CD4-positive, alpha-beta memory T cell (primary cell): ENCODE data around the gene SETX. TPM values are rescaled to one million over a fixed set of nuclear protein-coding genes. Genes with fewer than 3 reads are reported as not detected.
"Not testable (repeated sequence)": the region's sequence is repeated elsewhere in the genome, so short reads cannot be mapped to it uniquely, and the experiment has no call there.

Experiments
- CTCF ChIA-PET: fragments of 350-600 bp; sonication (Branson Sonifier 250); formaldehyde crosslinking; loops from one replicate; lab custom pipeline; 2021; ENCODE audit warnings: inconsistent platforms; ENCODE audit not compliant: partially characterized antibody; lab: Charles Lee
- POLR2A ChIA-PET: fragments of 350-600 bp; sonication (Branson Sonifier 250); formaldehyde crosslinking; loops from one replicate; lab custom pipeline; 2021; ENCODE audit not compliant: partially characterized antibody; lab: Charles Lee
- DNase-seq, 5 donors: peaks; one replicate each; pipeline versions ENCODE4 v3.0.0 to v3.0.0-alpha.2; 2020 to 2022; ENCODE audit warnings: mixed read lengths in 1 of 5
- H3K27ac ChIP-seq: one replicate; pipeline ENCODE4 v1.7.0; 2013; ENCODE audit warnings: low read depth, low read length
- H3K27me3 ChIP-seq: 2 replicates; pipeline ENCODE4 v1.7.0; 2013; ENCODE audit warnings: mild to moderate bottlenecking, low read length, moderate library complexity; ENCODE audit not compliant: insufficient read depth
- H3K36me3 ChIP-seq: 2 replicates; pipeline ENCODE4 v1.7.0; 2013; ENCODE audit warnings: mild to moderate bottlenecking, low read length, moderate library complexity; ENCODE audit not compliant: insufficient read depth
- H3K4me1 ChIP-seq: 2 replicates; pipeline ENCODE4 v1.7.0; 2013; ENCODE audit warnings: mild to moderate bottlenecking, low read length, moderate library complexity; ENCODE audit not compliant: insufficient read depth
- H3K4me3 ChIP-seq, 2 donors: one replicate each; pipeline ENCODE4 v1.7.0; 2013; ENCODE audit warnings: low read length in 2 of 2, mild to moderate bottlenecking in 1 of 2
- H3K9me3 ChIP-seq, 2 donors: one replicate each; pipeline ENCODE4 v1.7.0; 2013; ENCODE audit warnings: low read length in 2 of 2, control low read depth in 1 of 2; ENCODE audit not compliant: control insufficient read depth in 1 of 2
- H3K27ac Mint-ChIP-seq, 7 donors: one replicate each; pipeline ENCODE4 v1.8.0; 2020 to 2021; ENCODE audit warnings: mixed read lengths in 7 of 7, mild to moderate bottlenecking in 6 of 7, inconsistent platforms in 3 of 7, moderate library complexity in 3 of 7
- H3K27me3 Mint-ChIP-seq, 2 donors: one replicate each; pipeline ENCODE4 v1.8.0; 2020 to 2021; ENCODE audit warnings: mixed read lengths in 2 of 2
- H3K36me3 Mint-ChIP-seq, 2 donors: one replicate each; pipeline ENCODE4 v1.8.0; 2020 to 2021; ENCODE audit warnings: mixed read lengths in 2 of 2, inconsistent platforms in 1 of 2, mild to moderate bottlenecking in 1 of 2
- H3K4me1 Mint-ChIP-seq, 4 donors: one replicate each; pipeline ENCODE4 v1.8.0; 2020 to 2021; ENCODE audit warnings: mixed read lengths in 4 of 4, mild to moderate bottlenecking in 1 of 4
- H3K4me3 Mint-ChIP-seq, 8 donors: one replicate each; pipeline ENCODE4 v1.8.0; 2020 to 2021; ENCODE audit warnings: mixed read lengths in 8 of 8, mild to moderate bottlenecking in 7 of 8, moderate library complexity in 6 of 8, inconsistent platforms in 3 of 8
- H3K9me3 Mint-ChIP-seq, 8 donors: one replicate each; pipeline ENCODE4 v1.8.0; 2020 to 2021; ENCODE audit warnings: mixed read lengths in 8 of 8, mild to moderate bottlenecking in 5 of 8, inconsistent platforms in 3 of 8, moderate library complexity in 1 of 8
- intact Hi-C: fragments of 100-400 bp; cut with micrococcal nuclease; formaldehyde crosslinking; loops from one replicate; pipeline ENCODE4 v1.15.1; 2023
- polyA plus RNA-seq, 2 donors: library from polyadenylated mRNA; unstranded; fragments of 300-500 nt; fragmentation: Illumina TruSeq; gene quantifications; one replicate each; pipeline ENCODE4 v1.2.3, GENCODE V29; 2021
- total RNA-seq, 2 experiments: library from RNA; stranded (reverse); gene quantifications; one replicate each; pipeline ENCODE4 v1.2.3, GENCODE V29; 2021

The SETX gene
- total and polyA plus RNA-seq, 4 experiments from 2014 or later = 10.1 to 94.3 (median 65.3) TPM

GRCh38 chr9:132384376-132384775, 29.6 kb upstream of the SETX start:
- POLR2A ChIA-PET = interaction anchor here (0.6 to 1.2 kb wide), 2 partner anchors 10 to 29 kb away, joined by 3 to 4 read pairs; partner anchors contain the start of gene SETX
- CTCF ChIA-PET = interaction anchor here (0.6 kb wide), 1 partner anchor 31 kb away, joined by 3 read pairs; no protein-coding TSS in a partner anchor
- Histone ChIP-seq H3K27ac (no peak overlapping the region), H3K9me3 (no peaks in the 10 kb centered on the region), H3K36me3 (peaks cover 52% of the 10 kb centered on the region), H3K27me3 (no peaks in the 10 kb centered on the region), H3K4me1 (no peaks in the 10 kb centered on the region), H3K4me3 (no peak overlapping the region)
- Mint-ChIP-seq H3K9me3 (no peaks in the 10 kb centered on the region), H3K4me3 (no peak overlapping the region), H3K36me3 (peaks cover 40 to 70% of the 10 kb centered on the region in 2 donors), H3K27ac (peak overlapping the region in 4 of 7 donors; percentile 1 to 80 (median 17)), H3K27me3 (no peaks in the 10 kb centered on the region), H3K4me1 (peaks cover 11 to 15% (median 12%) of the 10 kb centered on the region in 4 donors)
- intact Hi-C loops = no loop called here
- no peak for DNase-seq

DNA sequence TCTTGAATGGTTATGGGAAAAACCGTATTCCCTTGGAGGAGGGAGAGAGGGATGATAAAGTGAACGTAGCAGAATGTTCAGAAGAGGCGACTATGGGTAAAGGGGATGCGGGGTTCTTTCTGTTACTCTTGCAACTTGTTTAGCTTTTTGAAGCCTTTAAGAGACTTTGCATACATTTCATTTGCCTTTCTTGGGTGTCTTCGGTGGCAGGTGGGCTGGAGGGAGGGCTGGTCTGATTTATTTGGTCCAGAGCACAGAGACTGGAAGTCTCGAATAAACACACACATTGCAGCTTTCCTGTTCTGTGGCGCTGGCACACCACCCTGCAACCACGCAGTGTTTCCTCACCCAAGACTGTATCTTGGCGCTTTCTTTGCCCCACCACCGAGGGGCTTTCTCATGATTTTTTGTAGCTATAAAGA, 28.7 kb upstream of the SETX start:
- DNase-seq = no peak
- Mint-ChIP-seq H3K9me3 (no peaks in the 10 kb centered on the region), H3K4me3 (no peak overlapping the region), H3K27me3 (no peaks in the 10 kb centered on the region), H3K4me1 (peaks cover 11 to 15% (median 12%) of the 10 kb centered on the region in 4 donors), H3K36me3 (peaks cover 33 to 62% of the 10 kb centered on the region in 2 donors), H3K27ac (peak overlapping the region in 5 of 7 donors; percentile 3 to 84 (median 61))
- ChIA-PET CTCF (no interaction called here), POLR2A (interaction anchor here (0.6 to 1.2 kb wide), 2 partner anchors 9 to 28 kb away, joined by 3 to 4 read pairs; partner anchors contain the start of gene SETX)
- Histone ChIP-seq H3K27ac (no peak overlapping the region), H3K4me1 (no peaks in the 10 kb centered on the region), H3K9me3 (no peaks in the 10 kb centered on the region), H3K27me3 (no peaks in the 10 kb centered on the region), H3K4me3 (no peak overlapping the region), H3K36me3 (peaks cover 50% of the 10 kb centered on the region)
- intact Hi-C loops = no loop called here

- DNase-seq = no peak
- POLR2A ChIA-PET = no interaction called here
- peaks cover 24 to 51% of the 10 kb centered on the region in 2 donors for H3K36me3 Mint-ChIP-seq
These were observed 27.3 kb upstream of the SETX start for GRCh38 chr9:132381966-132382541.

DNA sequence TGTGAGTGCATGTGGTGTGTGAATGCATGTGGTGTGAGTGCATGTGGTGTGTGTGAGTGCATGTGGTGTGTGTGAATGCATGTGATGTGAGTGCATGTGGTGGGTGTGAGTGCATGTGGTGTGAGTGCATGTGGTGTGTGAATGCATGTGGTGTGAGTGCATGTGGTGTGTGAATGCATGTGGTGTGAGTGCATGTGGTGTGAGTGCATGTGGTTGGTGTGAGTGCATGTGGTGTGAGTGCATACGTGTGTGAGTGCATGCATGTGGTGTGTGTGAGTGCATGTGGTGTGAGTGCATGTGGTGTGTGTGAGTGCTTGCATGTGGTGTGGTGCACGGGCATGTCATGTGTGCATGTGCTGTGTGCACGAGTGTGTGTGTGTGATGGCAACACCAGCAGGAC, 23.6 kb upstream of the SETX start:
- Mint-ChIP-seq H3K4me1 (peaks cover 3 to 11% (median 10%) of the 10 kb centered on the region in 4 donors), H3K36me3 (peaks cover 19 to 31% of the 10 kb centered on the region in 2 donors)
- H3K4me1 ChIP-seq, H3K9me3 Mint-ChIP-seq, H3K4me3 ChIP-seq, CTCF ChIA-PET, H3K4me3 Mint-ChIP-seq, H3K27me3 ChIP-seq, H3K9me3 ChIP-seq, H3K27ac ChIP-seq, intact Hi-C loops, POLR2A ChIA-PET, H3K27me3 Mint-ChIP-seq, DNase-seq, H3K27ac Mint-ChIP-seq: not testable (repeated sequence)
- H3K36me3 ChIP-seq = peaks cover 51% of the 10 kb centered on the region

More at GRCh38 chr9:132381966-132382541, 27.3 kb upstream of the SETX start:
- Histone ChIP-seq H3K27ac (no peak overlapping the region), H3K9me3 (no peaks in the 10 kb centered on the region), H3K27me3 (no peaks in the 10 kb centered on the region), H3K4me3 (no peak overlapping the region), H3K4me1 (no peaks in the 10 kb centered on the region), H3K36me3 (peaks cover 51% of the 10 kb centered on the region)
- peaks cover 11 to 15% (median 12%) of the 10 kb centered on the region in 4 donors for H3K4me1 Mint-ChIP-seq
- peak overlapping the region in 1 of 8 donors; percentile 20 for H3K4me3 Mint-ChIP-seq
- peak overlapping the region in 5 of 7 donors; percentile 29 to 80 (median 57) for H3K27ac Mint-ChIP-seq
- H3K27me3 Mint-ChIP-seq = no peaks in the 10 kb centered on the region
- no peaks in the 10 kb centered on the region for H3K9me3 Mint-ChIP-seq
- CTCF ChIA-PET = no interaction called here
- intact Hi-C loops = no loop called here

DNA sequence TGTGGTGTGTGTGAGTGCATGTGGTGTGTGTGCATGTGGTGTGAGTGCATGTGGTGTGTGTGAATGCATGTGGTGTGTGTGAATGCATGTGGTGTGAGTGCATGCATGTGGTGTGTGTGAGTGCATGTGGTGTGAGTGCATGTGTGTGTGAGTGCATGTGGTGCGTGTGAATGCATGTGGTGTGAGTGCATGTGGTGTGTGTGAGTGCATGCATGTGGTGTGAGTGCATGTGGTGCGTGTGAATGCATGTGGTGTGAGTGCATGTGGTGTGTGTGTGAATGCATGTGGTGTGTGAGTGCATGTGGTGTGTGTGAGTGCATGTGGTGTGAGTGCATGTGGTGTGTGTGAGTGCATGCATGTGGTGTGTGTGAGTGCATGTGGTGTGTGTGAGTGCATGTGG, 23.0 kb upstream of the SETX start:
- H3K36me3 ChIP-seq = peaks cover 51% of the 10 kb centered on the region
- POLR2A ChIA-PET, H3K27me3 ChIP-seq, DNase-seq, H3K9me3 Mint-ChIP-seq, H3K27ac Mint-ChIP-seq, H3K27me3 Mint-ChIP-seq, H3K4me1 ChIP-seq, H3K4me3 ChIP-seq, intact Hi-C loops, H3K9me3 ChIP-seq, H3K4me3 Mint-ChIP-seq, CTCF ChIA-PET, H3K27ac ChIP-seq: not testable (repeated sequence)
- H3K36me3 Mint-ChIP-seq = peaks cover 19 to 26% of the 10 kb centered on the region in 2 donors
- peaks cover 5 to 13% (median 9%) of the 10 kb centered on the region in 4 donors for H3K4me1 Mint-ChIP-seq

DNA sequence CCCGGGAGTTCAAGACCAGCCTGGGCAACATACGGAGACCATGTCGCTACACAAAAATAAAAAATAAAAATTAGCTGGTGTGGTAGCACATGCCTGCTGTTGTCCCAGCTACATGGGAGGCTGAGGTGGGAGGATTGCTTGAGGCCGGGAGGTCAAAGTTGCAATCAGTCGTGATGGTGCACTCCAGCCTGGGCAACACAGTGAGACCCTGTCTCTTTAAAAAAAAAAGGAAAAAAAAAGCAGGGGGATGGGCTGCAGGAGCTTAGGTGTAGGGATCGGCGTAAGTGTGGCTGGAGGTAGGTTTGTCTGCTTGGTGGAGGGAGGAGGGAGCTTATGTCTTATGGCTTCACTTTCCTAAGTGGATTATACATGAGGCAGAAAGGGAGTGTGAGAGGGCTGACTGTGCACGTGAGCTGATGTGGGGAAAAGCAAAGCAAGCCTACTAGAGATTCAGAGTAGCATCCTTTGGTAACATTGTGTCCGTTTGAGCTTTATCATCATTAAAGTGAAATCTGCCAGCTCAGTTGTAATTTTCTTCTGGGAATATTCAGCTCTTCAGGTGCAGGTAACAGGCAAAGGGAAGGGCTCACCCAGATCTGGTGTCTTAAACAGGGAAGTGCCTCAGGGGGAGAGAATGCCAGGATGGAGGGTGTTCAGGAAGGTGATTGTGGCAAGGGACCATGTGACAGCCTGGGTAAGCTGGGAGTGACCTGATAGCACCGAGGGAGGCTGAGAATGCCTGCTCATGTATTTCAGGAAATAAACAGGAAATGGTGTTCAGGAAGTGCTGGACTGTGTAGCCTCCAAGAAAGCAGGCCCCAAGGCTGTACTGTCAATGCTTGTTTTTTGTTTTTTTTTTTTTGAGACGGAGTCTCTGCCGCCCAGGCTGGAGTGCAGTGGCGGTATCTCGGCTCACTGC, 17.6 kb upstream of the SETX start:
- no peak overlapping the region for H3K4me3 ChIP-seq
- H3K27me3 ChIP-seq = no peaks in the 10 kb centered on the region
- POLR2A ChIA-PET = interaction anchor here (0.6 to 1.9 kb wide), 4 partner anchors 17 to 25 kb away, joined by 3 to 7 read pairs (median 4); partner anchors contain the start of gene SETX
- Mint-ChIP-seq H3K27me3 (no peaks in the 10 kb centered on the region), H3K4me1 (peaks cover 11 to 15% (median 12%) of the 10 kb centered on the region in 4 donors), H3K36me3 (peaks cover 17% of the 10 kb centered on the region in 2 donors), H3K9me3 (no peaks in the 10 kb centered on the region), H3K4me3 (peak overlapping the region in 5 of 8 donors; percentile 47 to 73 (median 57)), H3K27ac (peak overlapping the region; percentile 1 to 91 (median 69))
- peaks cover 25% of the 10 kb centered on the region for H3K36me3 ChIP-seq
- peaks cover 12% of the 10 kb centered on the region for H3K4me1 ChIP-seq
- CTCF ChIA-PET = interaction anchor here (0.7 kb wide), 1 partner anchor 133 kb away, joined by 3 read pairs; no protein-coding TSS in a partner anchor
- no peaks in the 10 kb centered on the region for H3K9me3 ChIP-seq
- H3K27ac ChIP-seq = no peak overlapping the region
- DNase-seq = no peak
- intact Hi-C loops = no loop called here

GRCh38 chr9:132370592-132370991, 15.8 kb upstream of the SETX start:
- H3K4me1 ChIP-seq = peaks cover 12% of the 10 kb centered on the region
- no peak overlapping the region for H3K4me3 ChIP-seq
- H3K27me3 Mint-ChIP-seq = no peaks in the 10 kb centered on the region
- no peaks in the 10 kb centered on the region for H3K9me3 Mint-ChIP-seq
- H3K27ac Mint-ChIP-seq = no peak overlapping the region
- DNase-seq = no peak
- peaks cover 11 to 15% (median 12%) of the 10 kb centered on the region in 4 donors for H3K4me1 Mint-ChIP-seq
- no peaks in the 10 kb centered on the region for H3K9me3 ChIP-seq
- H3K36me3 Mint-ChIP-seq = peaks cover 9 to 10% of the 10 kb centered on the region in 2 donors
- no peak overlapping the region for H3K4me3 Mint-ChIP-seq
- intact Hi-C loops = no loop called here
- H3K27me3 ChIP-seq = no peaks in the 10 kb centered on the region
- H3K36me3 ChIP-seq = peaks cover 8% of the 10 kb centered on the region
- POLR2A ChIA-PET = no interaction called here
- no peak overlapping the region for H3K27ac ChIP-seq
- CTCF ChIA-PET = no interaction called here
